Measurements from ENCODE around the gene VIPR2.

Gene VIPR2

DNA sequence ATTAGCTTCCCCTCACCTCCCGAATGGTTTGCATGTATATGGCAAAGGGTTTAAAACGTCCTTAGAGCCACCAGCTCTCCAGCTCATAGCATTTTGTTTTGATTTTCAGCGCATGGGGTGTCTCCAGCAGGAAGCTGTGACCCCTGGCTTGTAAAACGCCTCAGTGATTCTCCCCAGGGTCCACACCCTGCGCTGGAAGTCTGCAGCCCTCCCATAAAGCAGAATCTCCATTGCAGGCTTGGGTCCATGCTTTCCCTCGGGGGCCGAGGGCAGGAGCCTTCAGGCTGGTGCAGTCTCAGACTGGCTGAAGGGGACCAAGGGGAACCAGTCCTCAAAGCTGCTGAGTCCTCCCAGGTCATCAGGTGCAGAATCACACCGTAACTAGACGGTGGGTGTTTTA lies 109.7 kb downstream of the VIPR2 start:
- H3K4me3 ChIP-seq (ENCODE audit: low read length) = no peak overlapping the region
- H3K4me1 ChIP-seq (ENCODE audit: insufficient read depth, low read length) = 0 out of 2 replicates have a peak, but pooled peaks cover 3% of the 10 kb centered on the region
- H3K9me3 ChIP-seq (ENCODE audit: insufficient read depth, low read depth, low read length) = peaks cover 13% of the 10 kb centered on the region; the same call in 1 of the 2 replicates
- no peak overlapping the region for H3K9ac ChIP-seq (ENCODE audit: low read depth, low read length)
- H3K36me3 ChIP-seq (ENCODE audit: insufficient read depth, low read length) = no peaks in the 10 kb centered on the region
- H3K27me3 ChIP-seq (ENCODE audit: insufficient read depth, low read length) = no peaks in the 10 kb centered on the region
- H3K27ac ChIP-seq (ENCODE audit: low read depth, low read length) = no peak overlapping the region
- WGBS = 81% methylated on average over 9 of the region's 9 CpGs

GRCh38 chr7:159034394-159034793 lies 110.3 kb downstream of the VIPR2 start:
- no peak overlapping the region for H3K27ac ChIP-seq (ENCODE audit: low read depth, low read length)
- H3K36me3 ChIP-seq (ENCODE audit: insufficient read depth, low read length) = no peaks in the 10 kb centered on the region
- no peaks in the 10 kb centered on the region for H3K27me3 ChIP-seq (ENCODE audit: insufficient read depth, low read length)
- H3K4me3 ChIP-seq (ENCODE audit: low read length) = no peak overlapping the region
- 87% methylated on average over 10 of the region's 10 CpGs for WGBS
- peaks cover 13% of the 10 kb centered on the region; the same call in 1 of the 2 replicates for H3K9me3 ChIP-seq (ENCODE audit: insufficient read depth, low read depth, low read length)
- no peak overlapping the region for H3K9ac ChIP-seq (ENCODE audit: low read depth, low read length)
- H3K4me1 ChIP-seq (ENCODE audit: insufficient read depth, low read length) = 0 out of 2 replicates have a peak, but pooled peaks cover 3% of the 10 kb centered on the region

GRCh38 chr7:159033956-159034355 lies 110.7 kb downstream of the VIPR2 start:
- 0 out of 2 replicates have a peak, but pooled peaks cover 3% of the 10 kb centered on the region for H3K4me1 ChIP-seq (ENCODE audit: insufficient read depth, low read length)
- peaks cover 13% of the 10 kb centered on the region; the same call in 1 of the 2 replicates for H3K9me3 ChIP-seq (ENCODE audit: insufficient read depth, low read depth, low read length)
- no peak overlapping the region for H3K4me3 ChIP-seq (ENCODE audit: low read length)
- H3K27ac ChIP-seq (ENCODE audit: low read depth, low read length) = no peak overlapping the region
- no peaks in the 10 kb centered on the region for H3K27me3 ChIP-seq (ENCODE audit: insufficient read depth, low read length)
- no peaks in the 10 kb centered on the region for H3K36me3 ChIP-seq (ENCODE audit: insufficient read depth, low read length)
- WGBS = 84% methylated on average over 16 of the region's 16 CpGs
- no peak overlapping the region for H3K9ac ChIP-seq (ENCODE audit: low read depth, low read length)

DNA sequence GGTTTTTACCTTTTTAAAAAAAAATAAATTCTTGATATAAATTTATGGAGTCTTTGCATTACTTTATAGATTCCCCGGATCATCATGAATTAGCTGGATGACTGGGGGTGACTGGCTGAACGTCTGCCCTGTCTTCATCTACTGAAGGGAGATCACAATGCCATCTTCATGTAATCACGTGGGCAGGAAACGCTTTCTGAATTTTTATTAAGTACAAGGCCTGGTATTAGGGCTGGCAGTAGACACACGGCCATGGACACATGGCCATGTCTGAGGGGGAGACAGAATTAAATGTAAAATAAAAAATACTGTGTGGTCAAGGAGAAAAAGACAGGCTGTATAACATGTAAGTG lies 111.2 kb downstream of the VIPR2 start:
- H3K4me1 ChIP-seq (ENCODE audit: insufficient read depth, low read length) = 0 out of 2 replicates have a peak, but pooled peaks cover 3% of the 10 kb centered on the region
- H3K27ac ChIP-seq (ENCODE audit: low read depth, low read length) = no peak overlapping the region
- H3K36me3 ChIP-seq (ENCODE audit: insufficient read depth, low read length) = no peaks in the 10 kb centered on the region
- no peaks in the 10 kb centered on the region for H3K27me3 ChIP-seq (ENCODE audit: insufficient read depth, low read length)
- no peak overlapping the region for H3K4me3 ChIP-seq (ENCODE audit: low read length)
- peaks cover 13% of the 10 kb centered on the region; the same call in 1 of the 2 replicates for H3K9me3 ChIP-seq (ENCODE audit: insufficient read depth, low read depth, low read length)
- no peak overlapping the region for H3K9ac ChIP-seq (ENCODE audit: low read depth, low read length)
- 87% methylated on average over 5 of the region's 5 CpGs for WGBS

DNA sequence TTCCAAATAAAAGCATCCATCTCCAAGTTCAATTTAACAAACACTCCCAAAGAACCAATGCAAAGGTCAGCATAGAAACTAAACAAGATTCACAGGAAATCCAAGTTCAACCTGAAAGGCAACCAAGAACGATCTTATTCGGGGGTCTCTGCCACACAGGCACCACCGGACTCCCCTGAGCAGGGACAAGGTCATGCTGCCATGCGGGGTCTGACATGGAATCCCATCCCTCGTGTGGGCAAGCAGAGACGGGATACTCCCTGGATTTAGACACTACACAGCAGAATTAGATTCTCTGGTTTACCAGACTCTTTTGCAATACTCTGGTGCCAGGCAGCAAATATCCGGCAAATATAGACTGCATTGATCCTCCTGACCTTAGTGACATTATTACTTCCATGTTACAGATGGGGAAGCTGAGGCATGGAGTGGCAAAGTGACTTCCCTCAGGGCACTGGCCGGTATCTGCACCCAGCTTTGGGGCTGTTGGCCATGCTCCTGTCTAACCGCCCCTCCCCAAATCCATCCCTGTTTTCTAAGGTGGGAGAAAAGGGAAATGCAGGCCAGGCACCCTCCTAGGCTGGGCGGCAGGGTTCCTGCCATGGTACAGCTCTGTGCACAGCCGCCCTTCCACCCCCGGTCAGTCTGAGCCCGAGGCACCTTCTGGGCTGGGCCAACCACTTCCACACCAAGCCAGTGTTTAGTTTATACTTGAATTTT lies 111.8 kb downstream of the VIPR2 start:
- Histone ChIP-seq H3K9ac (ENCODE audit: low read depth, low read length) (no peak overlapping the region), H3K9me3 (ENCODE audit: insufficient read depth, low read depth, low read length) (peaks cover 13% of the 10 kb centered on the region; the same call in 1 of the 2 replicates), H3K4me1 (ENCODE audit: insufficient read depth, low read length) (0 out of 2 replicates have a peak, but pooled peaks cover 3% of the 10 kb centered on the region), H3K27ac (ENCODE audit: low read depth, low read length) (no peak overlapping the region), H3K36me3 (ENCODE audit: insufficient read depth, low read length) (no peaks in the 10 kb centered on the region), H3K27me3 (ENCODE audit: insufficient read depth, low read length) (no peaks in the 10 kb centered on the region), H3K4me3 (ENCODE audit: low read length) (no peak overlapping the region)
- WGBS = 88% methylated on average over 13 of the region's 13 CpGs

GRCh38 chr7:159032322-159032721 lies 112.3 kb downstream of the VIPR2 start:
- Histone ChIP-seq H3K4me1 (ENCODE audit: insufficient read depth, low read length) (0 out of 2 replicates have a peak, but pooled peaks cover 3% of the 10 kb centered on the region), H3K36me3 (ENCODE audit: insufficient read depth, low read length) (no peaks in the 10 kb centered on the region), H3K9ac (ENCODE audit: low read depth, low read length) (no peak overlapping the region), H3K4me3 (ENCODE audit: low read length) (no peak overlapping the region), H3K9me3 (ENCODE audit: insufficient read depth, low read depth, low read length) (peaks cover 13% of the 10 kb centered on the region; the same call in 1 of the 2 replicates), H3K27ac (ENCODE audit: low read depth, low read length) (no peak overlapping the region), H3K27me3 (ENCODE audit: insufficient read depth, low read length) (no peaks in the 10 kb centered on the region)
- WGBS = 93% methylated on average over 14 of the region's 14 CpGs

GRCh38 chr7:159031750-159032149 lies 112.9 kb downstream of the VIPR2 start:
- 92% methylated on average over 17 of the region's 17 CpGs for WGBS
- Histone ChIP-seq H3K9ac (ENCODE audit: low read depth, low read length) (no peak overlapping the region), H3K36me3 (ENCODE audit: insufficient read depth, low read length) (no peaks in the 10 kb centered on the region), H3K27me3 (ENCODE audit: insufficient read depth, low read length) (no peaks in the 10 kb centered on the region), H3K4me1 (ENCODE audit: insufficient read depth, low read length) (0 out of 2 replicates have a peak, but pooled peaks cover 3% of the 10 kb centered on the region), H3K27ac (ENCODE audit: low read depth, low read length) (no peak overlapping the region), H3K4me3 (ENCODE audit: low read length) (peak overlapping the region; percentile 54; the same call in 1 of the 2 replicates), H3K9me3 (ENCODE audit: insufficient read depth, low read depth, low read length) (peaks cover 14% of the 10 kb centered on the region; the same call in 1 of the 2 replicates)

GRCh38 chr7:159031135-159031701 lies 113.4 kb downstream of the VIPR2 start:
- Histone ChIP-seq H3K27me3 (ENCODE audit: insufficient read depth, low read length) (no peaks in the 10 kb centered on the region), H3K9me3 (ENCODE audit: insufficient read depth, low read depth, low read length) (peaks cover 19% of the 10 kb centered on the region; the same call in 1 of the 2 replicates), H3K36me3 (ENCODE audit: insufficient read depth, low read length) (no peaks in the 10 kb centered on the region), H3K27ac (ENCODE audit: low read depth, low read length) (no peak overlapping the region), H3K4me1 (ENCODE audit: insufficient read depth, low read length) (0 out of 2 replicates have a peak, but pooled peaks cover 3% of the 10 kb centered on the region), H3K4me3 (ENCODE audit: low read length) (peak overlapping the region; percentile 54), H3K9ac (ENCODE audit: low read depth, low read length) (peak overlapping the region; percentile 47)
- 65% methylated on average over 31 of the region's 31 CpGs for WGBS

DNA sequence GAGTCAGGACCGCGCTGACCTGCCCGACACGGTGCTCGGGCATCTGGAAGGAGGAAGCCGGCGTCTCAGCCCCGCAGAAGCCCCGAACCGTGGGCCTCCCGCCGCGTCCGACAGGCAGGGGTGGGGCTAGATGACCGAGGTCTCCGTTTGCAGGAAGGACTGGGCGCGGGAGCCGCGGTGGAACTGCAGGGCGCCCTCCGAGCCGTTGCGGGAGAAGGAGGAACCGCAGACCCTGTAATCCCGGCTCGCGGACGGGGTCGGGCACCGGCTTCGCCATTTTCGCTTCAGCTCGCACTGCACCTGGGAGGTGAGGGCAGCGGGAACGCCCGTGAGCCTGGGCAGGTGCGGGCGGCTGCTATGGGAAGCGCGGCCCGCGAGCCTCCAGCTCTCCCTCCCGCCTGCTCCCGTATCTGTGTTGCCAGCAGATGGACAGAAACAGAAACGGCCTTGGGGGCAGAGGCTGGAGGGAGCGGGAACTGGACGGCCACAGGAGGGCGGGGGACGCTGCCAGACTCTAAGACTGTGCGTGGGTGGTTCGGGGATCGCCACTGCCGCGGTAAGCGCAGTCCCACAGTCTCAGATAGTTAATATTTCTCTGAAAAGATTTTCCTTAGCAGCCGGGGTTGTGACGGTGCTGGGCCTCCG lies 114.1 kb downstream of the VIPR2 start:
- Histone ChIP-seq H3K4me3 (ENCODE audit: low read length) (peak overlapping the region; percentile 54), H3K27me3 (ENCODE audit: insufficient read depth, low read length) (no peaks in the 10 kb centered on the region), H3K4me1 (ENCODE audit: insufficient read depth, low read length) (0 out of 2 replicates have a peak, but pooled peaks cover 3% of the 10 kb centered on the region), H3K36me3 (ENCODE audit: insufficient read depth, low read length) (no peaks in the 10 kb centered on the region), H3K9ac (ENCODE audit: low read depth, low read length) (peak overlapping the region; percentile 47), H3K9me3 (ENCODE audit: insufficient read depth, low read depth, low read length) (peaks cover 21% of the 10 kb centered on the region; the same call in 1 of the 2 replicates), H3K27ac (ENCODE audit: low read depth, low read length) (peak overlapping the region; percentile 41; the same call in 1 of the 2 replicates)
- WGBS = 51% methylated on average over 59 of the region's 59 CpGs

- Histone ChIP-seq H3K27me3 (ENCODE audit: insufficient read depth, low read length) (no peaks in the 10 kb centered on the region), H3K9ac (ENCODE audit: low read depth, low read length) (no peak overlapping the region), H3K27ac (ENCODE audit: low read depth, low read length) (no peak overlapping the region)
Measured at GRCh38 chr7:159028508-159029401, 115.9 kb downstream of the VIPR2 start.

More at GRCh38 chr7:159028508-159029401, 115.9 kb downstream of the VIPR2 start:
- no peak overlapping the region for H3K4me3 ChIP-seq (ENCODE audit: low read length)
- peaks cover 9% of the 10 kb centered on the region; the same call in 1 of the 2 replicates for H3K9me3 ChIP-seq (ENCODE audit: insufficient read depth, low read depth, low read length)
- H3K36me3 ChIP-seq (ENCODE audit: insufficient read depth, low read length) = no peaks in the 10 kb centered on the region
- H3K4me1 ChIP-seq (ENCODE audit: insufficient read depth, low read length) = 0 out of 2 replicates have a peak, but pooled peaks cover 3% of the 10 kb centered on the region
- WGBS = 89% methylated on average over 26 of the region's 26 CpGs
